ENCODE results near the gene OR1D5.

- TF ChIP-seq CTCF (IDR thresholded peaks at IDR 0.05) = no peak
- TF ChIP-seq EZH2 (IDR thresholded peaks at IDR 0.05; ENCODE audit: borderline replicate concordance, insufficient read depth, low read depth, low read length, poor library complexity, severe bottlenecking) = no peak
Measured at GRCh38 chr17:3036800-3037199, 26.6 kb downstream of the OR1D5 start.

Measured in B cell (primary cell).